Stimulated activated CD4-positive, alpha-beta T cell treated with anti-CD3 and anti-CD28 coated beads, TNF-alpha, amount 100 ng/mL, for 1 hour (primary cell): Measurements from ENCODE around the gene YPEL5.
"Not testable (repeated sequence)": the region's sequence is repeated elsewhere in the genome, so short reads cannot be mapped to it uniquely, and the experiment has no call there.

Experiments
- DNase-seq, 3 donors: peaks; one replicate each; pipeline ENCODE4 v3.0.0-alpha.2; 2020; ENCODE audit warnings: low read depth in 3 of 3, low spot score in 1 of 3

Gene YPEL5

GRCh38 chr2:30146337-30147195 is at the start of gene YPEL5:
Gene YPEL5, plus strand, starts transcription at chr2:30147007. Its CDS starts 9,645 bp downstream, at chr2:30156652.
- peak; percentile 98 to 99 (median 99) for DNase-seq

- DNase-seq, result no peak
Measured at GRCh38 chr2:30098266-30099005, 48.4 kb upstream of the YPEL5 start.

- DNase-seq, result not testable (repeated sequence)
Measured at GRCh38 chr2:30099366-30099765, 47.4 kb upstream of the YPEL5 start.

- not testable (repeated sequence) for DNase-seq
Measured at GRCh38 chr2:30100691-30101090, 46.1 kb upstream of the YPEL5 start.

- no peak for DNase-seq
Measured at GRCh38 chr2:30104307-30104706, 42.5 kb upstream of the YPEL5 start.

GRCh38 chr2:30105556-30105955 is 41.3 kb upstream of the YPEL5 start:
- no peak for DNase-seq

GRCh38 chr2:30106543-30106942 is 40.3 kb upstream of the YPEL5 start:
- DNase-seq, result no peak

- no peak for DNase-seq
Measured at GRCh38 chr2:30108192-30108591, 38.6 kb upstream of the YPEL5 start.

- DNase-seq, result no peak
Measured at GRCh38 chr2:30108851-30109250, 38.0 kb upstream of the YPEL5 start.

GRCh38 chr2:30109856-30110255 is 37.0 kb upstream of the YPEL5 start:
- DNase-seq, result no peak

- no peak for DNase-seq
Measured at GRCh38 chr2:30110773-30111172, 36.0 kb upstream of the YPEL5 start.

- not testable (repeated sequence) for DNase-seq
Measured at GRCh38 chr2:30111186-30111585, 35.6 kb upstream of the YPEL5 start.

- no peak for DNase-seq
Measured at GRCh38 chr2:30112561-30112960, 34.2 kb upstream of the YPEL5 start.

- no peak for DNase-seq
Measured at GRCh38 chr2:30113617-30114293, 33.1 kb upstream of the YPEL5 start.

- DNase-seq, result peak in 2 of 3 donors; percentile 21 to 39
Measured at GRCh38 chr2:30115141-30115980, 31.4 kb upstream of the YPEL5 start.

GRCh38 chr2:30115981-30116285 is 30.9 kb upstream of the YPEL5 start:
- DNase-seq, result no peak

GRCh38 chr2:30122362-30122761 is 24.4 kb upstream of the YPEL5 start:
- DNase-seq, result no peak

GRCh38 chr2:30127016-30127893 is 19.6 kb upstream of the YPEL5 start:
- DNase-seq, result no peak

GRCh38 chr2:30134582-30134981 is 12.2 kb upstream of the YPEL5 start:
- no peak for DNase-seq

- DNase-seq, result no peak
Measured at GRCh38 chr2:30135541-30135940, 11.3 kb upstream of the YPEL5 start.
